ENCODE results near the gene IL1B. TPM values are rescaled to one million over a fixed set of nuclear protein-coding genes. Genes with fewer than 3 reads are reported as not detected.

Gene IL1B
- total RNA-seq, 1 experiment from 2014 or later, result 1.4 TPM

GRCh38 chr2:112818094-112818902 is 18.3 kb downstream of the IL1B start:
- no TSS peak for BruUV-seq (replicated peaks)
- no peaks in the 10 kb centered on the region for H4K20me1 ChIP-seq (ENCODE audit: insufficient read depth)
- intact Hi-C loops (cut with micrococcal nuclease; ENCODE audit: unreplicated experiment), result no loop called here
- no peak overlapping the region for H2AFZ ChIP-seq
- TF ChIP-seq, protein P1, sequence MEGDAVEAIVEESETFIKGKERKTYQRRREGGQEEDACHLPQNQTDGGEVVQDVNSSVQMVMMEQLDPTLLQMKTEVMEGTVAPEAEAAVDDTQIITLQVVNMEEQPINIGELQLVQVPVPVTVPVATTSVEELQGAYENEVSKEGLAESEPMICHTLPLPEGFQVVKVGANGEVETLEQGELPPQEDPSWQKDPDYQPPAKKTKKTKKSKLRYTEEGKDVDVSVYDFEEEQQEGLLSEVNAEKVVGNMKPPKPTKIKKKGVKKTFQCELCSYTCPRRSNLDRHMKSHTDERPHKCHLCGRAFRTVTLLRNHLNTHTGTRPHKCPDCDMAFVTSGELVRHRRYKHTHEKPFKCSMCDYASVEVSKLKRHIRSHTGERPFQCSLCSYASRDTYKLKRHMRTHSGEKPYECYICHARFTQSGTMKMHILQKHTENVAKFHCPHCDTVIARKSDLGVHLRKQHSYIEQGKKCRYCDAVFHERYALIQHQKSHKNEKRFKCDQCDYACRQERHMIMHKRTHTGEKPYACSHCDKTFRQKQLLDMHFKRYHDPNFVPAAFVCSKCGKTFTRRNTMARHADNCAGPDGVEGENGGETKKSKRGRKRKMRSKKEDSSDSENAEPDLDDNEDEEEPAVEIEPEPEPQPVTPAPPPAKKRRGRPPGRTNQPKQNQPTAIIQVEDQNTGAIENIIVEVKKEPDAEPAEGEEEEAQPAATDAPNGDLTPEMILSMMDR (conservative IDR thresholded peaks at IDR 0.05), result no peak
- TF ChIP-seq EZH2 (IDR thresholded peaks at IDR 0.05; ENCODE audit: low read depth), result no peak
- H3K36me3 ChIP-seq (ENCODE audit: low read depth), result no peaks in the 10 kb centered on the region
- ChIA-PET CTCF (interaction anchor here (0.6 kb wide), 1 partner anchor 140 kb away, joined by 3 read pairs; no protein-coding TSS in a partner anchor), POLR2A (ENCODE audit: unreplicated experiment) (no interaction called here)
- no peak for DNase-seq
- no peaks in the 10 kb centered on the region; the same call in 1 of the 2 replicates for H3F3A ChIP-seq (ENCODE audit: insufficient read depth, low read depth)
- no peaks in the 10 kb centered on the region for H3K79me2 ChIP-seq (ENCODE audit: low read depth)
- H3K4me2 ChIP-seq, result no peak overlapping the region
- H3K27ac ChIP-seq, result no peak overlapping the region
- no peaks in the 10 kb centered on the region for H3K9me2 ChIP-seq (ENCODE audit: insufficient read depth)
- no peaks in the 10 kb centered on the region for H3K9me3 ChIP-seq (ENCODE audit: insufficient read depth, low read depth)
- H3K4me1 ChIP-seq (replicated peaks; ENCODE audit: insufficient read depth), result no peaks in the 10 kb centered on the region
- H3K4me3 ChIP-seq, result no peak overlapping the region
- H3K27me3 ChIP-seq (ENCODE audit: insufficient read depth, low read depth), result no peaks in the 10 kb centered on the region

DNA sequence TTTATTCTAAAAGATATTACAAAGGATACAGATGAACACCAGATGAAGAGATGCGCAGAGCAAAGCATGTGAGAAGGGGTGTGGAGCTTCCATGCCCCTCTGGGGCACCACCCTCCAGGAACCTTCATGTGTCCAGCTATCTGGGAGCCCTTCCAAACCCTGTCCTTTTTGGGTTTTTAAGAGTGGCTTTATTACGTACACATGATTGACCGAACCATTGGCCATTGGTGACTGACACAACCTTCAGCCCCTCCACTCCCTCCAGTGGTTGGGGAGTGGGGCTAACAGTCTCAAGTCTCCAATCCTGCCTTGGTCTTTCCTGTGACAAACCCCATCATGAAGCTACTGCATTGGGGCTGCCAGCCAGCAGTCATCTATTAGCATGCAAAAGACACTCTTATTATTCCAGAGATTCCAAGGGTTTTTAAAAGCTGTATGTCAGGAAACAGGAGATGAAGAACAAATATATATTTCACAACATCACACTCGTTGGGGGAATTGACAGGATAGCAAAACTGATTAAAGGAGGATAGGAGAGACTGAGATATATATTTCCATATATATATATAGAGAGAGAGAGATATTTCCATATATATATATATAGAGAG is 19.4 kb downstream of the IL1B start:
- TF ChIP-seq, protein P1 (conservative IDR thresholded peaks at IDR 0.05), result no peak
- TF ChIP-seq EZH2 (IDR thresholded peaks at IDR 0.05; ENCODE audit: low read depth), result no peak
- BruUV-seq (replicated peaks), result no TSS peak
- H3K79me2 ChIP-seq (ENCODE audit: low read depth), result no peaks in the 10 kb centered on the region
- no peaks in the 10 kb centered on the region for H3K9me2 ChIP-seq (ENCODE audit: insufficient read depth)
- CTCF ChIA-PET, result interaction anchor here (0.6 kb wide), 1 partner anchor 141 kb away, joined by 3 read pairs; no protein-coding TSS in a partner anchor
- POLR2A ChIA-PET (ENCODE audit: unreplicated experiment), result no interaction called here
- no peak overlapping the region for H3K4me3 ChIP-seq
- H3K4me1 ChIP-seq (replicated peaks; ENCODE audit: insufficient read depth), result no peaks in the 10 kb centered on the region
- H3K27ac ChIP-seq, result no peak overlapping the region
- no peaks in the 10 kb centered on the region; the same call in 1 of the 2 replicates for H3F3A ChIP-seq (ENCODE audit: insufficient read depth, low read depth)
- no peak overlapping the region for H2AFZ ChIP-seq
- no peaks in the 10 kb centered on the region for H4K20me1 ChIP-seq (ENCODE audit: insufficient read depth)
- DNase-seq, result no peak
- no peaks in the 10 kb centered on the region for H3K36me3 ChIP-seq (ENCODE audit: low read depth)
- H3K27me3 ChIP-seq (ENCODE audit: insufficient read depth, low read depth), result no peaks in the 10 kb centered on the region
- no peaks in the 10 kb centered on the region for H3K9me3 ChIP-seq (ENCODE audit: insufficient read depth, low read depth)
- no peak overlapping the region for H3K4me2 ChIP-seq
- intact Hi-C loops (cut with micrococcal nuclease; ENCODE audit: unreplicated experiment), result no loop called here

GRCh38 chr2:112814278-112814677 is 22.3 kb downstream of the IL1B start:
- Histone ChIP-seq H3K79me2 (ENCODE audit: low read depth) (no peaks in the 10 kb centered on the region), H3K4me1 (replicated peaks; ENCODE audit: insufficient read depth) (no peaks in the 10 kb centered on the region), H3K27ac (no peak overlapping the region), H4K20me1 (ENCODE audit: insufficient read depth) (no peaks in the 10 kb centered on the region), H3K36me3 (ENCODE audit: low read depth) (no peaks in the 10 kb centered on the region), H3K27me3 (ENCODE audit: insufficient read depth, low read depth) (no peaks in the 10 kb centered on the region), H3K4me3 (no peak overlapping the region), H2AFZ (no peak overlapping the region), H3F3A (ENCODE audit: insufficient read depth, low read depth) (no peaks in the 10 kb centered on the region), H3K9me2 (ENCODE audit: insufficient read depth) (no peaks in the 10 kb centered on the region), H3K9me3 (ENCODE audit: insufficient read depth, low read depth) (no peaks in the 10 kb centered on the region), H3K4me2 (no peak overlapping the region)
- TF ChIP-seq, protein P1 (conservative IDR thresholded peaks at IDR 0.05), result no peak
- TF ChIP-seq EZH2 (IDR thresholded peaks at IDR 0.05; ENCODE audit: low read depth), result no peak
- POLR2A ChIA-PET (ENCODE audit: unreplicated experiment), result interaction anchor here (0.7 kb wide), 1 partner anchor 21 kb away, joined by 6 read pairs; no protein-coding TSS in a partner anchor
- CTCF ChIA-PET, result no interaction called here
- intact Hi-C loops (cut with micrococcal nuclease; ENCODE audit: unreplicated experiment), result no loop called here
- peak in 1 of 2 experiments; percentile 22 for DNase-seq
- no TSS peak for BruUV-seq (replicated peaks)
